HG03108 (cell line): ENCODE results near the gene DES.

Experiments
- ATAC-seq: cut with Tn5 transposase; IDR thresholded peaks from one replicate; pipeline ENCODE4 v1.9.1; 2021; ENCODE audit warnings: moderate library complexity; ENCODE audit not compliant: unreplicated experiment

Gene DES

DNA sequence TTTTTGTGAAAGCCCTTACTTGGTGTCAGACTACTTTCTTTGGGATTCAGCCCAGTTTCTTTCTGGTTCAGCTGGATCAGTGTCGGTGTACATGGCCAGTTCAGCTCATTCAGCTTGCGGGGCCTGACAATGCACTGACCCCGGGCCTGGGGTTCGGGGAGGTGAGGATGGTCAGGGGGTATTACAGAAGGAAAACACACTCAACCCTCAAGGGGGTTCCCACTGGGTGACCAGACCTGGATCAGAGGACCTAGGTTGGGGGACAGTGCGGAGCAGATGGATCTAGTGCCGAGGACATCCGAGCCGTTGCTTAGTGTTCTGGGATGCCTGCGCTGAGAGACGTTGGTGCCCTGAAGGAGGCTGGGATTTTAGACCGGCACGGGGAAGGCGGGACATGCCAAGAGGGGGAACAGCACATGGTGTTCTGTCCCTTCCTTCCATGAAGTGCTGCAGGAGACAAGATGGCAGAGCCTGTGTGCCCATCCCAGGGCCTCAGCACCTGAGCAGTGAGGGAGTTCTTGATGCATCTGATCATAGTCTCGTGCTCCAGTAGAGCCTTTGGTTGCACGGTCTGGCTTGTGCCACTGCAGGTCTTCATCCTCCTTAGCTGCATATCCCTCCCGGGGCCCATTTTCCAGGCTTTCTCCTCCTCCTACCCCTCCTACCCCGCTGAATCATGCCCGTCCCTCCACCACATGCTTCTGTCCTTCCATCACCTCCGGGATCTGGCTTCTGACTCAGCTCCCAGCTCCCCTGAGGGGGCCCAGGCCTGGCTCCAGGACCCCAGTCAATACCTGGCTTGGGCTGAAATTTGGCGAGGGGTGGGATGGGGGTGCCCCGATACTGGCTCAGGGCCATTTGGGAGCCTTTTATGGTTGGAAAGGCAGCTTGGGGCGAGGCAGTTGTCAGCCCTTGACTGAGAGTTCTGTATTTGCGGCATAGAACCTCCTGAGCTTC, 34.5 kb downstream of the DES start:
- no peak for ATAC-seq

DNA sequence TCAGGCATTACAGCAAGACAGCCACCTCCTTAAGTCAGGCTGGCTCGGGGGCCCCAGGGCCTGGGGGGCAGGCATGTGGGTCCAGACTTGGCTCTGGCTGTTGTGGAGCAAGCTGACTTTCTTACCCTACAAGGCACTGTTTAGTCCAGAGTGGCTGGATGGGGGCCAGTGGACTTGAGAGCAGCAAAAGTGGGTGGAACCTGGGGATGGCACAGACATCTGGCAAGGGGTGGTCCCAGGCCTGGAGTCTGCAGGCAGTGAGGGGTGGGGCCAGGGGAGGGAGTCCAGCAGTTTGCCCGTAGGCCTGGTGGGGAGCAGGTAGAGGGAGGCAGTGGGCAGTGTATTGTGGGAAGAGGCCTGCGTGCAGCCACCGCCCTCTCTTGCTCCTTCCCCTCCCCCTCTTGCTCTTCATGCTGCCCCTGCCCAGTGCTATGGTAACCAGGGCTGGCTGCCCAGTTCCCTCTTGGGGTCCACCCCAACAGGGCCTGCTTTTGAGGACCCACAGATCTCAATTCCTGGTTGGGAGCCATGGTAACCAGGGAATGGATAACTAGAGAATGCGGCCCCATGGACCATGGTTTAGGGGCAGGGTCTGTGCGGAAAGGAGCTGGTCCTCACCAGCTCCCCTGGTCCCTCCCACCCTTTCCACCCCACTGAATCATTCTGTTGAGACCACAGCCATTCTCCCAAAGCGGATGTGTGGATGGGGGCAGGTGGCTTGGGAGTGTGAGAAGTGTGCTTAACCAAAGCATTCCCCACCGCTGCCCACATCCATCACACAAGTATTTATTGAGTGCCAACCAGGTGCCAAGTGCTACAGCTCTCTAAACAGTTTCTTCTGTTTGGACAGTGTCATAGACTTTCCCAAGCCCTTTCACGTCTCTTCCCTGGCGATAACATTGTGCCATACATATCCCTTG, 35.8 kb downstream of the DES start:
- no peak for ATAC-seq

DNA sequence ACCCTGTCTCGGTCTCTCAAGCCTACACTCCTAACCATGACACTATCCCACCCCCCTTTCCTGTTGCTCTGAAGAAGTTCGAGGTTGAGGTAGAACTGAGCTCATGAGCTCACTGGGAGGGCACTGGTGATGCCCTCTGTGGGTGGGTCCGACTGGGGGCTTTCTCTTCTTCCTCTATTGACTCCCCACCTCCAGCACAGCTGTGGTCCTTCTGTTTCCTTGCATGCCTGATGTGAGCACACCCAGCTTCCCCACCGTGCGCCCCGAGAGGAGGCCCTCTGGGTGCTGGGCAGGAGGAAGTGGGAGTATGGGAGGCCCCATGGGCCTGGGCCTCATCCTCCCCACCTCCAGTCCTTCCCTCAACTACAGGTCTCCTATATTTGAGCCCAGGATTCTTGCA, 37.4 kb downstream of the DES start:
- no peak for ATAC-seq

DNA sequence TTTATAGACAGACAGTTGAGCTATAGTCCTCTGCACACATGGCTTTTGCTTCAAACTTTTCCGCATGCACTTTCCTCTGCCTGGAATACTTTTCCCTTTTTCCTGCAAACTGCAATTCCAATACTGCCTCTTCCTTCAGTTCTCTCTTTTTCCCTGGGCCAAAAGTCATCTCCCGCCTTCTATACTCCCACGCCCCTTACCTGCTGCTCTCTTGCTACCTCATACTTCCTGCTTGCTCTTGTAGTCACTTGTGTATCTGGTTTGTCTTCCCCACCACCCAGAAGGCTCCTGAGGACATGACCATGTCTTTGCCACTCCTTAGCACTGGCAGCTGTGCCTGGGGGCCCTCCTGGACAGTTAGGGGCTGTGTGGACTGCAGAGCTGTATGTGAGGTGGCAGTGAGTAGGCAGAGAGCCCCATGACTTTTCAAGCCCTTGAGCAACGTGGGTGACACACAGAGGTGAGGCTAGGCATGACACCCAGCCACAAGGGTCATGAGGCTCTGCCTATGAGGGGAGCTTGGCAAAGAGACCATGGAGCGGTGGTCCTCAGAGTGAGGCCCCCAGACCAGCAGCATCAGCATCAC, 39.7 kb downstream of the DES start:
- ATAC-seq, result no peak

DNA sequence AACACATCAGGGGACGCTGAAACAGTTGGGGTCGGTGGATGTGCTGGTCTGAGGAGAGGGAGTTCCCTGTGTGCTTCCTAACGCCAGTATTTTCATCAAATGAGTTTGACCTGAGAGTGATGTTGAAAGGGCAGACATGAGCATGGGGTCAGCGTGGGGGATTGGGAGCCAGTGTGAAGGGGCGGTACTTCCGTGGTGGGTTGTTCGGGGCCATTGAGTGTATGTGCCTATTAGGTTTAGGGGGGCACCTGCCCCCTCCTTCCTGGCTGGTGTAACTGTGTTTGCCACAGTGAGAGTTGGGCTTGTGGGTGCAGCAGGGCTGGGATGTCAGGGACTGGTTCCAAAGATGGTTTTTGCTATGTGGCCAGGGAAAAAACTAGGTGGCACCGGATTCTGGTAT, 40.8 kb downstream of the DES start:
- no peak for ATAC-seq

DNA sequence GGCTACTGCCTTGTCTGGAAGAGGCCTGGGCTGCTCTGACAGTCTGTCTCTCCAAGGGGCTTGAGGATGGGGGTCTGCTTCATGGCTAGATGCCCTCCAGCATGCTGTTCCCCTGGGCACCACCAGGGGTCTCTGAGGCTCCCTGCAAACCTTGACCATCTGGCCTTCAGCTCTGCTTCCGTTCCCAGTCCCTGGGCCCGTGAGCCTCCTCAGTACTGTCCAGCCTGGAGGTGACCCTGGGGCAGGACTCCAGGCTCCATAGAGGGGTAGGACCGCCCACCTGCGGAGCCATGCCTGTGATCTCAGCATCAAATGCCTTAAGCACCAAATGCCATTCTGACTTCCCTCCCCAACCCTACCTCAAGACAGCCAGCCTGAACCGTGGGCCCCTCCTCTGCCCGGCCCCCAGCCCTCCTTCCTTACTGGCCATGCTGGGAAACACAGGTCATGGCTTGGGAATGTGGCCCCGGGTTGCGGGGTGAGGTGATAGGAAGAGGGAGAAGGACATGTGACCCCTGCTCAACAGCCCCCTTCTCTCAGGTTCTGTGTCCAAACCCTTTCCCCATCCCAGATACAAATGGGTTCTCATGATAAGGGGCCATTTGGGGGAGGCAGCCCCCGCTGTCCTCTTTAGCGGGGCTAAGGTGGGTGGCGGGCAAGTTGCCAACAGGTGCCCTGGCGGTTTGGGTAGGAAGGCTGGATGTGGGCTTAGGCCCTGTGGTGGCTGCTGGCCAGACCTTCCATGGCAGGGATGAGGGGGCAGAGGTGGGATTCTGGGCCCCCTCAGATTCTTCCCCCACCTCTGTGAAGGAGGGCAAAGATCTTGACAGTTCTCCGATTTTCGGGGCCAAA, 41.5 kb downstream of the DES start:
- ATAC-seq, result no peak

DNA sequence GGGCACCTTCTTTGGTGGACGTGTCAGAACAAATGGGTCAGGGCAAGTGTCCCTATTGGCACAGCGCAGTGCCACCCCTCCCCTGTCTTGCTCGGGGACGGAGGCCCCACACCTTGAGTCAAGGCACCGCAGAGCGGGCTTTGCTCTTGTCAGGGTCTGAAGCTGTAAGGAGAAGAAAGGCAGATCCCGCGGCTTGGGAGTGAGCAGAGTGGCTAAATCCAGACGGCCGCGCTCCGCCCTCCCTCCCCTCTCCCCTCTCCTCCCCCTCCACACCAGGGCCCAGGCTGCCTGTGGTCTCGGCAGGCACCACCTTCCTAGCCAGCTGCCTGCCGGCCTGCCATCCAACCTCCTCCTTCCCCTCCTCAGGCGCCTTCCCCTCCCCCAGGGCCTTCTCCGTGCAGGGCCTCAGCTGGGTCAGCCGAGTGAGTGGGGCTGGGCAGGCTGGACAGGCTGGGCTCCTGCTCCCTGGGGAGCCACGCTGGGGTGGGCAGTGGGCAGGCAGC, 42.3 kb downstream of the DES start:
- ATAC-seq, result no peak

DNA sequence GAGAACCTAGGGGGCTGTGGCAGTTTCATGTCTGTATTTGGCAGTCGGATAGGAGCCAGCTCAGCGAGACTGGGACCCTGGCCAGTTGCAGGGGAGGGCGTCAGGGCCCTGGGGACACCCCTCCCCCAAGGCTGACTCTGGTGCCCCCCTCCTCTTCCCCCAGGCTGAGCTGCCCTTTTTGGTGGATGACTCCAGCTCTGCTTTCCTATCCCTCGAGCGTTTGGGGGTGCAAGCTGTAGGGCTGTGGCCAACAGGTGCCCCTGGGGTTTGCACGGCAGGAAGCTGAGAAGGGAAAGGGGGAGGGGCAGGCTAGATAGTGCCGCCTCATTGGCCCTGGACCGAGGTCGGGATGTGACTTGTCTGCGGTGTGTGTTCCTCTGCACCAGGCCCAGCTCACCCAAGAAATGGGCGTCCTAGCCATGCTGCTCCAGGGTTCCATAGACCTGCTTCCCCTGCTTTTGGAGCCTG, 42.9 kb downstream of the DES start:
- ATAC-seq, result no peak

DNA sequence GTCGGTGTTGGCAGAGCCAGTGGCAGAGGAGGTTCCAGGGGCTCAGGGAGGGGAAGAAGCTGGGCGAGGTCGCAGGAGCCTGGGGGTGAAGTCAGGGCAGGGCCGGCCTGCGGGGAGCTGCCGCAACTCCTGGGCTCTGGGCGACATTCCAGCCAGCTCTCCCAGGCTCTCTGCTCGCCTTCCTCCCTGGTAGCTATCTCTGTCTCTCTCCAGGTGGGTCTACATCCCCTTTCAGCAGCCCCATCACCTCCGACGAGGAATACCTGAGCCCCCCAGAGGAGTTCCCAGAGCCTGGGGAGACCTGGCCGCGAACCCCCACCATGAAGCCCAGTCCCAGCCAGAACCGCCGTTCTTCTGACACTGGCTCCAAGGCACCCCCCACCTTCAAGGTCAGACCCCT, 43.5 kb downstream of the DES start:
- ATAC-seq, result no peak

DNA sequence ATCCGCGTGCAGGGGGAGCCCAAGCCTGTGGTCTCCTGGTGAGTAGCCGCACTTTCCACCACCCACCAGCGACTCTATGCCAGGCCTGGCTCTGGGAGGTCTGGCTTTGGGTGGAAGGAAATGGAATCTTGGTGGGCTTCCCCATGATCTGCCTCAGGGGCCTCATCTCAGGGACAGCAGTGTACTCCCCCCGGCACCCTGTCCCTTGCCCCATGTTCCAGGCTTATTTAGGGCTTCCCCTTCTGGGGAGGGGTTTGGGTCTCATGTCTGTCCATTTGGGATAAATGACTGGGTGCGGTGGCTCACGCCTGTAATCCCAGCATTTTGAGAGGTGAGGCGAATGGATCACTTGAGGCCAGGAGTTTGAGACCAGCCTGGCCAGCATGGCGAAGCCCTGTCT, 44.2 kb downstream of the DES start:
- ATAC-seq, result no peak

DNA sequence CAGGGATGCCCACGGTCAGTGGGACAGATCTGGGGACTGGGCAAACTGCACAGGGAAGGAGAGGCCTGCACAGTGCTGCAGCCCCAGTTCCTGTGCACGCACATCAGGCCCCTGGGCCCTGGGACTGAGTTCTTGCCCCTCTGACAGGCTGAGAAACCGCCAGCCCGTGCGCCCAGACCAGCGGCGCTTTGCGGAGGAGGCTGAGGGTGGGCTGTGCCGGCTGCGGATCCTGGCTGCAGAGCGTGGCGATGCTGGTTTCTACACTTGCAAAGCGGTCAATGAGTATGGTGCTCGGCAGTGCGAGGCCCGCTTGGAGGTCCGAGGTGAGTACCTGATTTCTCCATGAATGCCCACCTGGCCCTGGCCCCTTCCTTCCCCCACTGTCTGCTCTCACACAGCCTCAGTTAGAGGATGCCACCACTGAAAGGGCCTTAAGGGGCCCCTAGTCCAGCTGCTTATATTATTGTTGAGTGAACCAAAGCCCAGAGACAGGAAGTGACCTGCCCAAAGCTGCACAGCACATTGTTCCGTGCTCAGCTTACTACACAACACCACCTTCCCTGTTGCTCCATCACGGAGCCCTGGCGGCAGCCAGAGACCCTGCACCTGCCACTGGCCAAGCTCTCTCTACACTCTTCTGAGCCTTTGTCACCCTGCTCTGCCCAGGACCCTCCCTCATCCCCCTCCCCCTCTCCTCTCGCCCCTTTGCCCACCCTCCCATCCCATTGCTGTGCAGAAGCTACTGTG, 46.3 kb downstream of the DES start:
- no peak for ATAC-seq

DNA sequence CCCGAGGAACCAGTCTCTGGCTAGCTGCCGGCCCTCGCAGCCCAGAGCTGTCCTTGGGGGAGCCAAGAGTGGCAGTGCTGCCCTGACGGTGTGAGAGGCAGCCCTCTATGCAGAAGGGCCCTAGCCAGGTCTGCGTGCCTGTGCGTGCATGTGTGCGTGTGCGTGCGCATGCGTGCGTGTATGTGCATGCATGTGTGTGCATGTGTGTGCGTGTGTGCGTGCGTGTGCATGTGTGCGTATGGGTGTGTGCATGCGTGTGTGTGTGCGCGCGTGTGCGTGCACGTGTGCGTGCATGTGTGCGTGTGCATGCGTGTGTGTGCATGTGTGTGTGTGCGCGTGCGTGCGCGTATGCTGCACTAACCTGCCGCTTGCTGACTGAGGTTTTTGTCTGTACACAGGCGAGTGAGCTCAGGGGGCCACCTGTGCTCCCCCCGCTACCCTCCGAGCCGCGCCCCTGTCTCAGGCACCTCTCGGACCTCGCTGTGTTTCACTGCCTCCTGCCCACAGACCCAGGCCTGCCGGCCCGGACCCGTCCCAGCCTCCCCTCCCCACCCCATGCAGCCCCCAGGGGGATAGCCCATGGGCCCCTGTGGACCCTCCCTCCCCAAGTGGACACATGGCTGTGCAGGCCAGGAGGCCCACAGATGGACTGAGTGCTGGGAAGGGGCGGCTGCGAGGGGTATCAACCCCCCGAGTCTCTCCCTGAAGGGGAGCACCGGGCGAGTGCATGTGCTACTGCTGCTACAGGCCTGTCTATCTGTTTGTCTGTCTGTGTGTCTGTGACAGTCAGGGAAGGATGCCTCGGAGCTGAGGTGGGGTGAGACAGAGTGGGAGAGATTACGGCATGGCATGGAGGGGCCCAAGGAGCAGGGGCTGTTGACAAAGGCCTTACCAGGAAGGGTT, 47.7 kb downstream of the DES start:
- ATAC-seq, result no peak

DNA sequence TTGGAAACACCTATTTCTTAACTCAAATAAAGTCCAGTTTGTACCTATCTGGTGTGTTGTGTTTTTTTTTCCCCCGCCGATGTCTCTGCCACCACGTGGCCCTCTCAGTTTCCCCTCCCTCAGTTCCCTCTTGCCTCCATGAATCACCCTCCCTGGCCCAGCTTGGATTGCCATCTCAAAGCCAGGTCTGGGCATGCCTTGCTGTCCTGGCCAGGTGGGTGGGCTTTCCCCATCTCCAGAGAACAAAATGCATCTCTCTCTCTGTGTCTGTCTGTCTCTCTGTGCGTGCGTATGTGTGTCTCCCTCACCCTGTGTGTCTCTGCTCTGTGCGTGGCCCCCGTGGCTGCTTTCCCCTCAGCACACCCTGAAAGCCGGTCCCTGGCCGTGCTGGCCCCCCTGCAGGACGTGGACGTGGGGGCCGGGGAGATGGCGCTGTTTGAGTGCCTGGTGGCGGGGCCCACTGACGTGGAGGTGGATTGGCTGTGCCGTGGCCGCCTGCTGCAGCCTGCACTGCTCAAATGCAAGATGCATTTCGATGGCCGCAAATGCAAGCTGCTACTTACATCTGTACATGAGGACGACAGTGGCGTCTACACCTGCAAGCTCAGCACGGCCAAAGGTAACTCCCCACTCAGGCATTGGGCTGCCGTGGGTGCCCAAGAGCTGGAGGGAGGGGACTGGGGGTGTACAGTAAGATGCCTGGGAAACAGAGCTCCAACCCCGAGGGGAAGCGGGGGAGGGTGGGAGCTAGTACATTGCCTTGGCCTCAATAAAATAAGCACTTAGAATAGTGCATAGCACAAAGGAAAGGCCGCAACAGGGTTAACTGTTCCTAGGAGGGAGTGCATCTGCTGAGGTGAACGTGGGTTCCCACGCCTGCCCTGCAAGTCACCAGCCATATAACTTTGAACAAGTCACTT, 48.9 kb downstream of the DES start:
- no peak for ATAC-seq

DNA sequence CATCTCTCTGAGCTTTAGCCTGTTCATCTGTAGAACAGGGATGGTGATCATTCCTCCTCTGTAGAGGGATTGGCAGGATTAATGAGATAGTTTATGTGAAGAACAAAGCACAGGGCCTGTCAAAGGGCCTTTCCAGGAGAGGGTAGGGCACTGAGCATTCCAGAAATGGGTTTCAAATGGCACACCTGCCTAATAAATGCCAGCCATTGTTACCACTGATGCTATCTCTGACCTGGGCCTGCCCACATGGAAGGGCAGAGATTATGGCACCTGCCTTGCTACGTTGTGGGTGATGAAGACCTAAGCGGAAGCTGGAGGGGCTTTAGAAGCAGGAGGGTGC, 49.5 kb downstream of the DES start:
- no peak for ATAC-seq

DNA sequence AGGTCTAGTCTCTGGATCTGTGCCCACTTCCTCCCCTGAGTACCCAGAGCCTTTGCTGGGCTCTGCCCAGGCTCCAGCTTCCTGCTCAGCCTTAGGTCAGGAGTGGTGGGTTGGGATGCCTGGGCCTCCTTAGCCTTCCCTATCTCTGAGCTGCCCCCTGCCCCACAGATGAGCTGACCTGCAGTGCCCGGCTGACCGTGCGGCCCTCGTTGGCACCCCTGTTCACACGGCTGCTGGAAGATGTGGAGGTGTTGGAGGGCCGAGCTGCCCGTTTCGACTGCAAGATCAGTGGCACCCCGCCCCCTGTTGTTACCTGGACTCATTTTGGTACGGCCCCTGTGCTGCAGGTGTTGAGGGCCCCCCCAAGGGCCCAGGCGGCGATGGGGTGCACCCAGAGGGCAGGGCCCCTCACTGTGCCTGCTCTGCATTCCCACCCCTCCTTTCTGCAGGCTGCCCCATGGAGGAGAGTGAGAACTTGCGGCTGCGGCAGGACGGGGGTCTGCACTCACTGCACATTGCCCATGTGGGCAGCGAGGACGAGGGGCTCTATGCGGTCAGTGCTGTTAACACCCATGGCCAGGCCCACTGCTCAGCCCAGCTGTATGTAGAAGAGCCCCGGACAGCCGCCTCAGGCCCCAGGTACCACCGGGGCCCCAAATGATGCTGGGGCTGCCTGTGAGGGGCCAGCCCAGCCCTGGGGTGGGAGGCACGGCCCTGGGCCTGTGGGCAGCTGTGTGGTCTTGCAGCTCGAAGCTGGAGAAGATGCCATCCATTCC, 50.4 kb downstream of the DES start:
- ATAC-seq, result no peak

DNA sequence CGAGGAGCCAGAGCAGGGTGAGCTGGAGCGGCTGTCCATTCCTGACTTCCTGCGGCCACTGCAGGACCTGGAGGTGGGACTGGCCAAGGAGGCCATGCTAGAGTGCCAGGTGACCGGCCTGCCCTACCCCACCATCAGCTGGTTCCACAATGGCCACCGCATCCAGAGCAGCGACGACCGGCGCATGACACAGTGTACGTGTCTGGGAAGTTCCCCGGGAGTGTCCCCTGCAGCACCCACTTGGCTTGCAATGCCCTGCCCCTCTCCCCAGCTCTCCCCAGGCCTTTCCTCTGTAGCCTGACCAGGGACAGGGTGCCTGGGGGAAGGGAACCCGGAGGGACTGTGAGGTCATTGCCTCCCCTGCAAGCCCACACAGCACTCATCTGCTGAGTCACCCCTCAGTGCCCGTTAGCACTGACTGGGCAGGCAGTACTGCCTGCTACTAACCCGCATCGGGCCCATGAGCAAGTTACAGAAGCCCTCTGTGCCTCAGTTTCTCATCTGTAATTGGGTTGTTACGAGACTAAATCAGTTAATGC, 51.1 kb downstream of the DES start:
- ATAC-seq, result no peak

DNA sequence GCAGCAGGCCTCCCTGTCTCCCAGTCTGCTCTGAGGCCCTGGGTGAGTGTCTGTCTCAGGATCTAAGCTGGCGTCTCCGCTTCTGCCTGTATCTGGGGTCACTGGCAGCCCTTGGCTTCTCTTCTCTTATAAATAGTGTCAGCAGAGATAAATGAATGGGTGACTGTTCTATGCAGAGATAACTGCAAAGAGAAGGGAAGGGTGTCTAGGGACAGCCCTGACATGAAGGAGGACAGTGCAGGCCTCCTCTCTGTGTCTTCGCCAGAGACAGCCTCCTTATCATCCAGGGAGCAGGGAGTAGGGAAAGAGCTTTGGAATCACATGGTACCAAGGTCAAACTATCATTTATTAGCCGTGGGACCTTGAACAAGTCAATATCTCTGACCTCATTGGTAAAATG, 52.3 kb downstream of the DES start:
- ATAC-seq, result no peak
